Mammary epithelial cell (primary cell): ENCODE results near the gene FDX1.

Experiments used
- EZH2 ChIP-seq: IDR thresholded peaks from 2 replicates; pipeline ENCODE4 v1.6.1; 2012; ENCODE audit warnings: low read length, inconsistent platforms, borderline replicate concordance
- TF ChIP-seq, protein P1 (sequence below), 2 donors: IDR thresholded peaks in 1 of 2; conservative IDR thresholded peaks in 1 of 2; 2 replicates each; pipeline ENCODE4 v1.5.1; 2011 to 2012; ENCODE audit warnings: inconsistent platforms in 2 of 2, low read length in 2 of 2, mild to moderate bottlenecking in 2 of 2, control low read depth in 1 of 2, low read depth in 1 of 2; ENCODE audit not compliant: insufficient read depth in 1 of 2; ENCODE audit errors: extremely low read depth in 1 of 2

DNA sequence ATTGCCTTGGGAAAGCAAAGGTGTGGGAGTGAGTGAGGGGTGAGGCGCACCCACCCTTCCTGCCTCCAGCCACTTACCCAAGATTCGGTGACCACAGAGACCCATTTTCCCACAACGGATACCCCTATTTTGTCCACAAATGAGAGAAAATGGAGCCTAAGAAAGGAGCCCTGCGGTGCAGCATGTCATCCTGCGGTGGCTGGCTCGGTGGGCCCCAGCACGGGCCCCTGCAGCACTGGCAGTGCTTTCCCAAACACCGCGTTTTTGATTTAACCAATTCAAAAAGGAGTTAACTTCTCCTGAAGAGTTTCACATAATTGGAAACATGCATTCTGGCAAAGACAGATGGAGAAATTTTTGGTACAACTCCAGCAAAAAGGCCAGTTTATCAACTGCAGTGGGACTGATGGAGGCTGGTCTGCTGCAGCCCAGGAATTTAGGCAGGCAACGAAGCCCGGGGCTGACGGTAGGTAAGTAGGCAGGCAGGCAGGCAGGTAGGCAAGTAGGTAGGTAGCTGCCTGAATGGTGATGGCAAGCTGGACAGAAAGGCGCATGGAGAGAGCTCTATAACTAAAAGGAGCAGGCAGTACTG, 84.2 kb downstream of the FDX1 start:
- no peak for TF ChIP-seq EZH2
- TF ChIP-seq, protein P1, sequence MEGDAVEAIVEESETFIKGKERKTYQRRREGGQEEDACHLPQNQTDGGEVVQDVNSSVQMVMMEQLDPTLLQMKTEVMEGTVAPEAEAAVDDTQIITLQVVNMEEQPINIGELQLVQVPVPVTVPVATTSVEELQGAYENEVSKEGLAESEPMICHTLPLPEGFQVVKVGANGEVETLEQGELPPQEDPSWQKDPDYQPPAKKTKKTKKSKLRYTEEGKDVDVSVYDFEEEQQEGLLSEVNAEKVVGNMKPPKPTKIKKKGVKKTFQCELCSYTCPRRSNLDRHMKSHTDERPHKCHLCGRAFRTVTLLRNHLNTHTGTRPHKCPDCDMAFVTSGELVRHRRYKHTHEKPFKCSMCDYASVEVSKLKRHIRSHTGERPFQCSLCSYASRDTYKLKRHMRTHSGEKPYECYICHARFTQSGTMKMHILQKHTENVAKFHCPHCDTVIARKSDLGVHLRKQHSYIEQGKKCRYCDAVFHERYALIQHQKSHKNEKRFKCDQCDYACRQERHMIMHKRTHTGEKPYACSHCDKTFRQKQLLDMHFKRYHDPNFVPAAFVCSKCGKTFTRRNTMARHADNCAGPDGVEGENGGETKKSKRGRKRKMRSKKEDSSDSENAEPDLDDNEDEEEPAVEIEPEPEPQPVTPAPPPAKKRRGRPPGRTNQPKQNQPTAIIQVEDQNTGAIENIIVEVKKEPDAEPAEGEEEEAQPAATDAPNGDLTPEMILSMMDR (conservative IDR thresholded peaks at IDR 0.05 in 1 of 2, IDR thresholded peaks at IDR 0.05 in 1 of 2; ENCODE audit: extremely low read depth in 1 of 2, insufficient read depth in 1 of 2, low read depth in 1 of 2, low read length in 2 of 2) = no peak
